ENCODE measurements around the gene USP24.
"Not testable (repeated sequence)": the region's sequence is repeated elsewhere in the genome, so short reads cannot be mapped to it uniquely, and the experiment has no call there.

The USP24 gene

GRCh38 chr1:55118651-55119329, 96.4 kb downstream of the USP24 start:
- DNase-seq (ENCODE audit: insufficient read length, low spot score) (no peak), FAIRE-seq (no peak)
- TF ChIP-seq SPI1 (IDR thresholded peaks at IDR 0.05; ENCODE audit: low read depth, low read length) = no peak
- no peak for TF ChIP-seq POLR2AphosphoS5 (IDR thresholded peaks at IDR 0.05; ENCODE audit: low read depth, low read length)
- no peak for TF ChIP-seq POLR2A (IDR thresholded peaks at IDR 0.05; ENCODE audit: low read depth, low read length)
- no peak for TF ChIP-seq POU2F2 (IDR thresholded peaks at IDR 0.05; ENCODE audit: low read depth, low read length)
- TF ChIP-seq TAF1 (IDR thresholded peaks at IDR 0.05; ENCODE audit: low read depth, low read length) = no peak
- no peak for TF ChIP-seq PAX5 (IDR thresholded peaks at IDR 0.05; ENCODE audit: insufficient read depth, low read length, severe bottlenecking)

- FAIRE-seq (no peak), DNase-seq (ENCODE audit: insufficient read length, low spot score) (no peak)
- TF ChIP-seq PAX5 (IDR thresholded peaks at IDR 0.05; ENCODE audit: insufficient read depth, low read length, severe bottlenecking) (no peak), POLR2AphosphoS5 (IDR thresholded peaks at IDR 0.05; ENCODE audit: low read depth, low read length) (no peak), SPI1 (IDR thresholded peaks at IDR 0.05; ENCODE audit: low read depth, low read length) (no peak), POLR2A (IDR thresholded peaks at IDR 0.05; ENCODE audit: low read depth, low read length) (no peak), TAF1 (IDR thresholded peaks at IDR 0.05; ENCODE audit: low read depth, low read length) (no peak), POU2F2 (IDR thresholded peaks at IDR 0.05; ENCODE audit: low read depth, low read length) (no peak)
Observed at GRCh38 chr1:55117941-55118340, 97.2 kb downstream of the USP24 start.

GRCh38 chr1:55109005-55109404, 106.2 kb downstream of the USP24 start:
- DNase-seq (ENCODE audit: insufficient read length, low spot score); FAIRE-seq: not testable (repeated sequence)

- TF ChIP-seq POLR2A (IDR thresholded peaks at IDR 0.05; ENCODE audit: low read depth, low read length) (no peak), TAF1 (IDR thresholded peaks at IDR 0.05; ENCODE audit: low read depth, low read length) (no peak), PAX5 (IDR thresholded peaks at IDR 0.05; ENCODE audit: insufficient read depth, low read length, severe bottlenecking) (no peak), POLR2AphosphoS5 (IDR thresholded peaks at IDR 0.05; ENCODE audit: low read depth, low read length) (no peak), SPI1 (IDR thresholded peaks at IDR 0.05; ENCODE audit: low read depth, low read length) (no peak), POU2F2 (IDR thresholded peaks at IDR 0.05; ENCODE audit: low read depth, low read length) (no peak)
- no peak for DNase-seq (ENCODE audit: insufficient read length, low spot score)
- no peak for FAIRE-seq
Observed at GRCh38 chr1:55107101-55107500, 108.1 kb downstream of the USP24 start.

- DNase-seq (ENCODE audit: insufficient read length, low spot score) = no peak
- FAIRE-seq = no peak
- TF ChIP-seq TAF1 (IDR thresholded peaks at IDR 0.05; ENCODE audit: low read depth, low read length) (no peak), SPI1 (IDR thresholded peaks at IDR 0.05; ENCODE audit: low read depth, low read length) (no peak), POLR2A (IDR thresholded peaks at IDR 0.05; ENCODE audit: low read depth, low read length) (no peak), PAX5 (IDR thresholded peaks at IDR 0.05; ENCODE audit: insufficient read depth, low read length, severe bottlenecking) (no peak), POLR2AphosphoS5 (IDR thresholded peaks at IDR 0.05; ENCODE audit: low read depth, low read length) (no peak), POU2F2 (IDR thresholded peaks at IDR 0.05; ENCODE audit: low read depth, low read length) (no peak)
Observed at GRCh38 chr1:55103891-55104290, 111.3 kb downstream of the USP24 start.

- TF ChIP-seq POLR2A (IDR thresholded peaks at IDR 0.05; ENCODE audit: low read depth, low read length) = no peak
- no peak for TF ChIP-seq PAX5 (IDR thresholded peaks at IDR 0.05; ENCODE audit: insufficient read depth, low read length, severe bottlenecking)
- no peak for TF ChIP-seq TAF1 (IDR thresholded peaks at IDR 0.05; ENCODE audit: low read depth, low read length)
- TF ChIP-seq POLR2AphosphoS5 (IDR thresholded peaks at IDR 0.05; ENCODE audit: low read depth, low read length) = no peak
- TF ChIP-seq POU2F2 (IDR thresholded peaks at IDR 0.05; ENCODE audit: low read depth, low read length) = no peak
- no peak for TF ChIP-seq SPI1 (IDR thresholded peaks at IDR 0.05; ENCODE audit: low read depth, low read length)
- FAIRE-seq (no peak), DNase-seq (ENCODE audit: insufficient read length, low spot score) (no peak)
Observed at GRCh38 chr1:55095095-55095494, 120.1 kb downstream of the USP24 start.

- TF ChIP-seq POU2F2 (IDR thresholded peaks at IDR 0.05; ENCODE audit: low read depth, low read length) = no peak
- no peak for TF ChIP-seq PAX5 (IDR thresholded peaks at IDR 0.05; ENCODE audit: insufficient read depth, low read length, severe bottlenecking)
- no peak for TF ChIP-seq SPI1 (IDR thresholded peaks at IDR 0.05; ENCODE audit: low read depth, low read length)
- no peak for TF ChIP-seq TAF1 (IDR thresholded peaks at IDR 0.05; ENCODE audit: low read depth, low read length)
- TF ChIP-seq POLR2A (IDR thresholded peaks at IDR 0.05; ENCODE audit: low read depth, low read length) = no peak
- no peak for TF ChIP-seq POLR2AphosphoS5 (IDR thresholded peaks at IDR 0.05; ENCODE audit: low read depth, low read length)
- DNase-seq (ENCODE audit: insufficient read length, low spot score) (no peak), FAIRE-seq (no peak)
Observed at GRCh38 chr1:55092475-55092874, 122.7 kb downstream of the USP24 start.

GRCh38 chr1:55089683-55090082, 125.5 kb downstream of the USP24 start:
- TF ChIP-seq SPI1 (IDR thresholded peaks at IDR 0.05; ENCODE audit: low read depth, low read length) = no peak
- no peak for TF ChIP-seq PAX5 (IDR thresholded peaks at IDR 0.05; ENCODE audit: insufficient read depth, low read length, severe bottlenecking)
- no peak for TF ChIP-seq POLR2A (IDR thresholded peaks at IDR 0.05; ENCODE audit: low read depth, low read length)
- FAIRE-seq = no peak
- DNase-seq (ENCODE audit: insufficient read length, low spot score) = no peak

GRCh38 chr1:55088413-55088812, 126.8 kb downstream of the USP24 start:
- DNase-seq (ENCODE audit: insufficient read length, low spot score) = no peak
- TF ChIP-seq POLR2AphosphoS5 (IDR thresholded peaks at IDR 0.05; ENCODE audit: low read depth, low read length) (no peak), POLR2A (IDR thresholded peaks at IDR 0.05; ENCODE audit: low read depth, low read length) (no peak), PAX5 (IDR thresholded peaks at IDR 0.05; ENCODE audit: insufficient read depth, low read length, severe bottlenecking) (no peak), POU2F2 (IDR thresholded peaks at IDR 0.05; ENCODE audit: low read depth, low read length) (no peak), TAF1 (IDR thresholded peaks at IDR 0.05; ENCODE audit: low read depth, low read length) (no peak), SPI1 (IDR thresholded peaks at IDR 0.05; ENCODE audit: low read depth, low read length) (no peak)
- FAIRE-seq = no peak

GRCh38 chr1:55087439-55087838, 127.7 kb downstream of the USP24 start:
- DNase-seq (ENCODE audit: insufficient read length, low spot score) (no peak), FAIRE-seq (no peak)
- TF ChIP-seq PAX5 (IDR thresholded peaks at IDR 0.05; ENCODE audit: insufficient read depth, low read length, severe bottlenecking) (no peak), POLR2AphosphoS5 (IDR thresholded peaks at IDR 0.05; ENCODE audit: low read depth, low read length) (no peak), POLR2A (IDR thresholded peaks at IDR 0.05; ENCODE audit: low read depth, low read length) (no peak), TAF1 (IDR thresholded peaks at IDR 0.05; ENCODE audit: low read depth, low read length) (no peak), SPI1 (IDR thresholded peaks at IDR 0.05; ENCODE audit: low read depth, low read length) (no peak), POU2F2 (IDR thresholded peaks at IDR 0.05; ENCODE audit: low read depth, low read length) (no peak)
